Stimulated activated CD4-positive, alpha-beta T cell treated with anti-CD3 and anti-CD28 coated beads, Interleukin-4, amount 100 ng/mL, for 4 hours (primary cell): ENCODE data around the gene MYOCOS.
"Not testable (repeated sequence)": the region's sequence is repeated elsewhere in the genome, so short reads cannot be mapped to it uniquely, and the experiment has no call there.

Experiments
- DNase-seq, 2 experiments: peaks; one replicate each; pipeline ENCODE4 v3.0.0-alpha.2; 2020

Gene MYOCOS

DNA sequence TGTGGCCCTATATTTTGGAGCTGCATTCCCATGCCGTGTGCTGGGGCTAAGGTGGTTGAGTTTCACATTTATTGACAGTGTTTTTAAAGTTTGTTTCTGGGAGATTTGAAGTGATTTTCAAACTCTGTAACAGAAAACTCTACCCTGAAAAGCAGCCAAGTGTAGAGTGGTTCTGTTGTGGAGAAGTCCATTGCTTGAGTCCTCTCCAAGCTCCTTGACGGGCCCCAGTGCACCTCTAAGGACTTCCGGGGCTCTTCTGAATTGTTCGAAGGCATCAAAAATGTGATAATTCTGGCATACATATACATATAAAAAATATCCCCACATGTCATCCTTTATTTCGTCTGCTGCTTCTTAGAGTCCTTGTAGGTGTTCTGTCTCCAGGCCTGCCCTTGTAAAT lies 5.0 kb downstream of the MYOCOS start:
- DNase-seq: no peak

DNA sequence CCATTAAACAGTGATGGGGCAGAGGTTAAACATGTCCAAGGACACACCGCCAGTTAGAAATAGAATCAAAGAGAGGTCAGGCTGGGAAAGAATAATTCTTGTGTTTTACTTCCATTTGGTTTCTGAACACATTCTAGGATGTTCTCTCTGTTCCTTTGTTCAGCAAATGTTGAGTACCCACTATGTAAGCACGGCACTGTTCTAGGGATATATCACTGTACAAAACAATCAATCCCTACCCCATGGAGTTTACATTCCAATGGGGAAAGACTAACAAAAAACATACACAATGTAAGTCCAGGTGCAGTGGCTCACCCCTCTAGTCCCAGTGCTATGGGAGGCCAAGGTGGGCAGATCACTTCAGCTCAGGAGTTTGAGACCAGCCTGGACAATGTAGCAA lies 6.2 kb downstream of the MYOCOS start:
- no peak for DNase-seq

DNA sequence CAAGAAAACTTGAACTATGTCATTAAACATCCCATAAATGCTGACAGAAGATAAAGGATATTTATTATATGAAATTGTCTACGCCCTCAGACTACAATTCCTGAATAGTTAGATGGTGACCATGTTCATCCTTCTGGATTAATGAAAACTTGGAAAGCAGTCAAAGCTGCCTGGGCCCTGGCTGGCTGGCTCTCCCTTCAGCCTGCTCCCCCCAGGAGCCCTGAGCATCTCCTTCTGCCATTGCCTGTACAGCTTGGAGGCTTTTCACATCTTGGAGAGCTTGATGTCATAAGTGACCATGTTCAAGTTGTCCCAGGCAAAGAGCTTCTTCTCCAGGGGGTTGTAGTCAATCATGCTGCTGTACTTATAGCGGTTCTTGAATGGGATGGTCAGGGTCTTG lies 13.6 kb downstream of the MYOCOS start:
- DNase-seq: no peak

DNA sequence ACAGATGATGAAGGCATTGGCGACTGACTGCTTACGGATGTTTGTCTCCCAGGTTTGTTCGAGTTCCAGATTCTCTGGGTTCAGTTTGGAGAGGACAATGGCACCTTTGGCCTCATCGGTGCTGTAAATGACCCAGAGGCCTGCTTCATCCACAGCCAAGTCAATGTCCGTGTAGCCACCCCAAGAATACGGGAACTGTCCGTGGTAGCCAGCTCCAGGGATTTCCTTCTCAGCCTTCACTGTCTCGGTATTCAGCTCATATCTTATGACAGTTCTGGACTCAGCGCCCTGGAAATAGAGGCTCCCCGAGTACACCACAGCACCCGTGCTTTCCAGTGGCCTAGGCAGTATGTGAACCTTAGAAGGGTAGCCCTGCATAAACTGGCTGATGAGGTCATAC lies 14.1 kb downstream of the MYOCOS start:
- DNase-seq: no peak

DNA sequence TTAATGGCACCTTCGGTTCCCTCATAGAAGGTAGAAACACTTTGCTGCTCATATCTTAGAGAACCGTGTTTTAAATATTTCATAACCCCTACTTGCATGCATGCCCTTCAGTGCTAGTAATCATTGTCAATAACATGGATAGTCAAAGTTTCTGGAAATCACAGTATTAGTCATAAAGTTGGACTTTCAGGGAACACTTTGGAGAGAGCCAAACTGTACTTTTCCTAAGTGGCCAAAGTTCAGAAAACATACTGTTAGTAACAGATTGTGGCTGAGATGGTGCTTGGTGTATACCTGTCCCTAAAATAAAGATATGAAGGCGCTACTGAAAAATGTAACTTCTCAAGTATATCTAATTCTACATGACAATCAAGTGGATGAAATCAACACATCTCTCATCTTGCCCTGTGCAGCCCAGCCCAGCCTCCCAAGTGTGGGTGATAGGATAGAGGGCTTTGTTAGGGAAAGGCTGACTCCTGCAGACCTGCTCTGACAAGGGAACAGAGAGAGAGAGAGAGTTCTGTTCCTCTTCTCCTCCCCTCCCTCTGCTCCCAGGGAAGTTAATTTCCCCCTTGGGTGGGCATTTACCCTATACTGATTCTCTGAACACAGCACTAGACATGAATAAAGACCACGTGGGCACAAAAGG lies 16.0 kb downstream of the MYOCOS start:
- DNase-seq: no peak

DNA sequence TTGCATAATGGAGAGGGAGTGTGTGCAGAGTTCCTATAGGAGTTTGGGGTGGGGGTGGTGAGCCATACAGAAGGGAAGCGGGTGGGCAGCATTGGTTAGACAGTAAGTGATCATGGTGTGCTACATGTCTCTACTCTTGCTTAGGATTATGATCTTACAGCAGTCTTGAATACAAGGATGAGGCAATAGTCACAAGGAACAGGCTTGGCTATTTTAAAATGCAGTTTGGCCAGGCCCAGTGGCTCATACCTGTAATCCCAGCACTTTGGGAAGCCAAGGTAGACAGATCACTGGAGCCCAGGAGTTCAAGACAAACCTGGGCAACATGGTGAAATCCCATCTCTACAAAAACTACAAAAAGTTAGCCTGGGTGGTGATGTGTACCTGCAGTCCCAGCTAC lies 18.2 kb downstream of the MYOCOS start:
- no peak for DNase-seq

DNA sequence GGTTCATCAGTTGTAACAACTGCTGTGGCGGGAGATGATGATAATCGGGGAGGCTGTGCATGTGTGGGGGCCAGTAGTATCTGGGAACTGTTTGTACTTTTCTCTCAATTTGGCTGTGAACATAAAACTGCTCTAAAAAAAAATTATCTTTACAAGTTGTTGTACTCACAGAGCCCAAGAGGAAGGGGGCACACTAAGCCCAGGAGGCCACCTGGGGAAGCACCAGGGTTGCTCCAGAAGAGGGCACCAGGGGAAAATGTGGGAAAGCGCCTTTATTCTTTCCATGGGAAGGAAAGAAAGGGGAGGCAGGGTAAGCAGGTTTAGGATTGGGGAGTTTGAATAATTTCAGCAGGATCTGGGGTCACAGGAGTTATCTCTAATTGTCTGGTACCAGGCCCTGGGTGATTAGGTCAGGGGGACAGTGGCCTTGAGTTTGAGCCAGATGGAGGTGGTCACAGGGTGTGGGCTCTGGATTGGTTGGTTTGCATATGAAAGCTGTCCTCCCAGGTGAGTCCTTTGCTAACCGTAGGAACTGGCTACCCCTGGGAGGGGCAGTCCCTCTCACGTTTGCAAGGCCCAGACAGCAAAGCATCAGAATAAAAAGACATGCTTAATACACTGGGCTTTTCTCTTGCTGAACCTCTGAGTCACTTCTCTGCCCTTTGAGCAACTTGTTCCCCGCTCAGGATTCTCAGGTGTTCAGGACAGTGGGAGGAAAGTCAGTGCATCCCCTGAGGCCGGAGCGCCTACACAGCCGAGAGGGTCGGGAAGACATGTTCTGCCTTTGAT lies 19.2 kb downstream of the MYOCOS start:
- no peak for DNase-seq

DNA sequence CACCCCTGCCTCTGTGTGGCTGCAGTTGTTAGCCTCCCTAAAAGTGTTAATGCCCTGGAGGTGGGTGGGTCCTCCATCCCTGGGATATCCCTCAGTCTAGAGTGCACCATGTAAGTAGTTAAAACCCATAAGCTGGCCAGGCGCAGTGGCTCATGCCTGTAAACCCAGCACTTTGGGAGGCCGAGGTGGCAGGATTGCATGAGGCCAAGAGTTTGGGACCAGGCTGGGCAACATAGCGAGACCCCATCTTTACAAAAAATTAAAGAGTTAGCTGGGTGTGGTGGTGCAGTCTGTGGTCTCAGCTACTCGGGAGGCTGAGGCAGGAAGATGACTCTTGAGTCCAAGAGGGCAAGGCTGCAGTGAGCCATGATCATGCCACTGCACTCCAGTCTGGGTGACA lies 20.2 kb downstream of the MYOCOS start:
- DNase-seq: no peak

DNA sequence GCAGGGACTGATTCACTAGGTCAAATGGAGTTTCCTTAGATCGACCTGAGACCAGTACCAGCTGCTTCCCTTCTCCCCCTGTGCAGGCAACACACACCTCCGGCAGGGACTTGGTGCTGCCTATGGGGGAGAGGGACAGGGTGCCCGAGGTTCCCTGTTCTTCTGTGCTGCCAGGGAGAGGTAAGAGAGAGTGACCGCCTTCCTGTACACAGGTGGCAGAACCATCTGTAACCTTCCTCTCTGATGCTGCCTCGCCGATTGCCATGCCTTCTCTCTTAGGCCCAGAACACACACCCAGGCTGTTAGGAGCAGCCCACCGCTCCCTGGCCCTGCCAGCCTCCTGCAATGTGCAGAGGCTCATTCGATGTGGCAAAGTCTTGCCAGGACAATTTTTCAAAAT lies 21.1 kb downstream of the MYOCOS start:
- DNase-seq: no peak

DNA sequence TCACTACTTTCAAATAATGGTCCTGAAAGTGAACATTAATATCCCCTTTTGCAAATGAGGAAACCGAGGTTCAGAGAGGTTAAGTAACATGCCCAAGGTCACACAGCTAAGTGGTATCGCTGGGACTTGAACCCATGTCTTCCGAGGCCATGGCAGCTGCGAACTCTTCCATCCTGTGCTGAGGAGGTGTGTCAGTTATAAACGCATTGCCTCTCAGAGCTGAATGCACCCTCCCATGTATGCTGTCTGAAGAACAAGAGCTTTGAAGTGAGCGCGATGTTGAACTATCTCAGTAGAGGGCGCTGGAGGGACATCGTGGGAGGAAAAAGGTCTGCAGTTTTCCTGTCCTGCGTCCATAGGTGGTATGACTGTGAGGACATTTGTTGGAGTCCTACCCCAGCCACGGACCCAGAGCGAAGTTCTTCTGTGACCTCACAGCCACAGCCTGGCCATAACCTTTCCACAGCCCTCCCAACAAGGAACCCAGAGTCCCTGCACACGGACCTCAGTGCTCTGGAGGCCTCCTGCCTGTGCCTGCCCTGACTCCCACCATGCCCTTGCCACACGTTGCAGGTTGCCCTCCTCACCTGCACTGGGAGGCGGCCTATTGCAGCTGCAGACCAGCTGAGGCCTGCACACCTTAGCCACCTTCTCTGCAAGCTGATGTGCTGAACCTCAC lies 22.9 kb downstream of the MYOCOS start:
- DNase-seq: peak; percentile 38 to 49

DNA sequence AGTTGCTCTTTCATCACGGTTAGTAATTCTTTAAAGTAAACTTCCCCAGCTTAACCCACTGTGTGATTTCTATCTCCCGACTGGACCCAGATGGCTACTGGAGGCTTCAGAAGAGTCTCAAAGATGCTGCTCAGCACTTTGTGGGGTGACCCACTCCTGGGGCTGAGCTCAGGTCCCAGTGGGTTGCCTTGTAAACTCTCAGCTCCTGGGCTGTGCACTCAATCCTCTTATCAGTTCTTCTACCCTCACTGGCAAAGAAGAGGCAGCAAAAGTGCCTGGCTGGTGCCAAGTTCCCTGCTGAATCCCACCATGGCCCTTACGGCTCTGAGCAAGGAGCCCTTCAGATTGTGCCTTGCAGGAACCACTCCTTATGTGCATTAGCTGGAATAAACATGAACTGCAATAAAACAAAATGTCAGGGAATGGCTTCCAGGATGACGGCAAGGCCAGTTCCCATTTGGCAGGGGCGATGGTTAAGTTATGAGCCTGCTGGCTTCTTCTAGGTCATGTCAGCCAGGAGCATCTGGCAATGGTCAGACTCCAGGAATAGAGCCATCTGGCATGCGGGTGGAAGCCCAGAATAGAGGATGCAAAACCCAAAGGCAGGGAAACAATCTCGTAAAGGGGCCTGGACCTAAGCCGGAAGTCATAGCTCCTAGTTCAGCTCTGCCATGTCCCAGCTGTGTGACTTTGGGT lies 23.7 kb downstream of the MYOCOS start:
- no peak for DNase-seq

DNA sequence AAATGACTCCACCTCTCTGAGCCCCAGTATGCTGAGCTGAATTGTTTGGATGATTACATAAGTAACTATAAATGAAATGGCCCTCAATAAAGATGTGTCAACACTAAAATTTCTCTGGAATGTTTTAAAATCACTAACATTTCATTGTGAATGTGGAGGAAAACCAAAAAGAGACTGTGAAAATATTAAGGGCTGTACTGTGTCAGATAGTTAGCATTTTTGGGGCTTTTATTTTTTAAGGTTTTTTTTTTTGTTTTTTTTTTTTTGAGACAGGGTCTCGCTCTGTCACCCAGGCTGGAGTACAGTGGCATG lies 24.2 kb downstream of the MYOCOS start:
- DNase-seq: no peak

DNA sequence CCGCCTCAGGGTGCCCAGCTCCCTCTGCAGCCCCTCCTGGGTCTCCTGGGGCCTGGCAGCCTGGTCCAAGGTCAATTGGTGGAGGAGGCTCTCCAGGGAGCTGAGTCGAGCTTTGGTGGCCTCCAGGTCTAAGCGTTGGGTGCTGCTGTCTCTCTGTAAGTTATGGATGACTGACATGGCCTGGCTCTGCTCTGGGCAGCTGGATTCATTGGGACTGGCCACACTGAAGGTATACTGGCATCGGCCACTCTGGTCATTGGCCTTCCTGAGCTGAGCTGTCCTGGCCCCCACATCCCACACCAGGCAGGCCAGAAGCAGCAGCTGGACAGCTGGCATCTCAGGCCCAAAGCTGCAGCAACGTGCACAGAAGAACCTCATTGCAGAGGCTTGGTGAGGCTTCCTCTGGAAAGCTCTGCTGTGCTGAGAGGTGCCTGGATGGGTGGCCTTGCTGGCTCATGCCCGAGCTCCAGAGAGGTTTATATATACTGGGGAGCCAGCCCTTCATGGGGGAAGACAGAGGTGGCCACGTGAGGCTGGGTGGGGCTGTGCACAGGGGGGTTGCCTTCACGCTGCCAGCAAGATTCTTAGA lies 30.3 kb downstream of the MYOCOS start, which contains the start of gene MYOC:
TSS of gene MYOC (minus strand) at position 455 of the 589 bp plus-strand sequence. CDS start at position 378, 77 bp downstream.
- DNase-seq: no peak

DNA sequence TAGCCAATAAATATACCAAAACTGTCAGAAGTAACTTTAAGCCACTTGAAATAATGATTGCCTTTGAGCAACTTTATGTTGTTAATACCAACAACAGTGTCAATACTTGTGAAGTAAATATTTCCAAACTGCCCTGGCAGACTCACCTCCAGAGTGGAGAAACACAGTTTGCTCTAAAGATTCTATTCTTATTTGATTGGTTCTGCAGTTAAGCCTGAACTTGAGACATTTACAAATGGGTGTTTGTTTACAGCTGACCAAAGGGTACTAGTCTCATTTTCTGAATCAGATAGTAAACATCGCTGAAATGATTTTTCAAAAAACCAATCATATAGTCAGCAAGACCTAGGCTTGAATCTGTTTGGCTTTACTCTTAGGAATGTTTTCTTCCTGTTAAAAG lies 31.8 kb downstream of the MYOCOS start:
- DNase-seq: no peak

DNA sequence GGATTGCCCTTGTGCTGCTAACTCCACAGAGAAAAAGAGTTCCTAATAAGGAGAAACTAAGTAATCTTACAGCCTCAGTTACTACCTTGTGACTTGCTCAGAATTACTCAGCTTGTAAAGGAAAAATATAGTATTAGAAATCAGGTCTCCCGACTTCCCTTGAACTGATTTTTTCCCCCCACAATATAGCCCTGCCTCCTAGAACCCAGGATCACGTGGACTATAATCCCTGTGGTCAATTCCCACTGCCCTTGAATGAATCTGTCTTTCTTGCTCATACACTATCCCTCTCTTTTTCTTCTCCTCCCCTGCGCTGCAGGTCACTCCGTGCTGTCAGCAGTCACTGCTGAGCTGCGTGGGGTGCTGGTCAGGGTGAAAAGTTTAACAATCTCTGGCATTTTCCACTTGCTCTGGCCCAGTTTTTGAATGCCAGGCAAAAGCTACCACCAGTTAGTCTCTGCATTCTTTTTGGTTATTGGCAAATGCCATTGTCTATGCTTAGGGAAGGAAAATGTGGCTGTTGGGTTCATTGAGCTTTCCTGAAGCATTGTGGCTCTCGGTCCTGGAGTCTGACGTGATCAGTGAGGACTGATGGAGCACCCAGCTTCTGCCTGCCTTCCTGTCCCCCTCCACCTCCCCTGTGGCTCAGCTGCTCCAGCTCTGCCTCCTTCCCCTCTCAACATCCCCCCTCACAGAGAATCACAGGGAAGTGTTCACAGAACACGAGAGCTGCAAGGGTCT lies 32.3 kb downstream of the MYOCOS start:
- no peak for DNase-seq

DNA sequence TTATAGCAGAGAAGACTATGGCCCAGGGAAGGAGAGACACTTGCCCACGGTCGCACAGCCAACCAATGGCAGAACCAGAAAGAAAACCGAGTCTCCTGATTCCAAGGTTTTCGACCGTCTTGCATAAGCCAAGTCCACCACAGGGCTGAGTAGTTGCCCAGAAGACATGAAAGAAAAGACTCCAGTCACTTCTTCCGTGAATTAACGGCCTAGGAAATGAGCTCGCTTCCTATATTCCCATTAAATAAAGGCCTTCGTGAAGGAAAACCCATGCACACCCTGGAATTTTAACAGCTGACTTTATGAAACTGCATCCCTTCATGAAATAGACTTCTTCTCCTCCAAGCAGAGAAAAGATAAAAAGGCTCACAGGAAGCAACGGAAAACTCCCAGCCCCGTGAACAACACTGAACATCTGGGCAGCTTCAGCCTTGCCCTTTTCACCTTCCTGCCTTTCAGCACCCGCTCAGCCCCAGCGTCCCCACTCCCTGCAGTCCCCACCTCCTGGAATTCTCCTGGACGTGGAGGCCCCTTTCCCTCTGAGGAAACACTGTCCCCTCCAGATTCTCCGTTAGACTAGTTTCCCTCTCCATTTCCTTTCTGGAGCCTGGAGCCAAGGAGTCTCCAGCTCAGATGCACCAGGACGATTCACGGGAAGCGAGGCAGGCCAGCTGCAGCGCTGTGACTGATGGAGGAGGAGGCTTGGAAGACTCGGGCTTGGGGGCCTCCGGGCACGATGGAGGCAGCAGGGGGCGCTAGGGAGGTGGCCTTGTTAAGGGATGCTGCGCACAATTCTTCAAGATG lies 33.1 kb downstream of the MYOCOS start:
- peak; percentile 46 to 66 for DNase-seq

DNA sequence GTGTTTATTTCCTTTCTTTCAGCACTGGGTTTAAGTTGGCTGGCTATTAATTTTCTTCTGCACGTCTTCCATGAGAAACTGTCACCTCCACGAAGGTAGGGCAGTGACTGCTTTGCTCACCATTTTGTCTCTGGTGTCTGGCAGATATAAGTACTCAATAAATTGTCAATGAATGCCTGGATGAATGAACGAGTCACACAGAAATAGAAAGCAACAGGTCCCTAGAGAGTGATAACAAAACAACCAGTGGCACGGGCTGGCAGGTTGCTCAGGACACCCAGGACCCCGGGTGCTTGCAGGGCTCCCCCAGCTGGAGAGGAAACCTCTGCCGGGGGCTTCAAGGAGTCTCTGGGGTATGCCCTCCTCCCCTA lies 33.7 kb downstream of the MYOCOS start:
- no peak for DNase-seq

DNA sequence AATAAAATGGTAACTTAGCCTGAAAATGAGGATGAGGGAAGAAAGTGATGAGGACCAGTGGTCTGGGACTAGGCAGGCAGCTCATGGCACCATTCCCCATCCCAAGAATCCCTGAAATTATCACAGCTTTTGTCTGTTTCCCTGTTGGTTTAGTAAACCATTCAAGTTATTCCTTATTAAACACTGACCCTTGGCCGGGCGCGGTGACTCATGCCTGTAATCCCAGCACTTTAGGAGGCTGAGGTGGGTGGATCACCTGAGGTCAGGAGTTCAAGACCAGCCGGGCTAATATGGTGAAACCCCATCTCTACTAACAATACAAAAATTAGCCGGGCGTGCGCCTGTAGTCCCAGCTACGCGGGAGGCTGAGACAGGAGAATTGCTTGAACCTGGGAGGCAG lies 34.2 kb downstream of the MYOCOS start:
- DNase-seq: not testable (repeated sequence)

DNA sequence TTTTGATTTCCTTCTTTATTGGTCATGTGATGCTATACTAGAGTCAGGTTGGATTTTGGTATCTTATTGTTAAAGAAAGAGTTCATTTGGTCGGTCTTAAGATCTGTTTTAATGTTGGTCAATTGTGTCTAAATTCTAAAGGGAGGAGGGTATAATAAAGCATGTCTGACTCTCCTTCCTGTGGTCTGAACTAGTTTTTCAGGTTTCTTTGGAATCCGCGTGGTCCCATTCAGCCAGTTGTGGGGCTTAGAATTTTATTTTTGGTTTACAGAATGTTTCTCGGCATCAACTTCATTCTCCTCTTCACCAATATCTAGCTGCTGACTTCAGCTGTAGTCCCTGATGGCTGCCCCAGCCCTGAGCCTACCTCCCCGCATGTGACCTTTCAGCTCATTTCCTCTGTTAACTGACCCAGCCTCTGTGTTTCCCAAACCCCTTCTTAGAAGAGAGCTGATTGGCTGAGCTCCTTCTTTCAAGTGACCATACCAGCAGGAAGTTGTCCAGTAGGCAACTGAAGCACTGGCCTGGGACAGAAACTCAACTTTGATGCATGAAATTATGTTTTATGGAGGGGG lies 39.1 kb downstream of the MYOCOS start:
- DNase-seq: no peak

DNA sequence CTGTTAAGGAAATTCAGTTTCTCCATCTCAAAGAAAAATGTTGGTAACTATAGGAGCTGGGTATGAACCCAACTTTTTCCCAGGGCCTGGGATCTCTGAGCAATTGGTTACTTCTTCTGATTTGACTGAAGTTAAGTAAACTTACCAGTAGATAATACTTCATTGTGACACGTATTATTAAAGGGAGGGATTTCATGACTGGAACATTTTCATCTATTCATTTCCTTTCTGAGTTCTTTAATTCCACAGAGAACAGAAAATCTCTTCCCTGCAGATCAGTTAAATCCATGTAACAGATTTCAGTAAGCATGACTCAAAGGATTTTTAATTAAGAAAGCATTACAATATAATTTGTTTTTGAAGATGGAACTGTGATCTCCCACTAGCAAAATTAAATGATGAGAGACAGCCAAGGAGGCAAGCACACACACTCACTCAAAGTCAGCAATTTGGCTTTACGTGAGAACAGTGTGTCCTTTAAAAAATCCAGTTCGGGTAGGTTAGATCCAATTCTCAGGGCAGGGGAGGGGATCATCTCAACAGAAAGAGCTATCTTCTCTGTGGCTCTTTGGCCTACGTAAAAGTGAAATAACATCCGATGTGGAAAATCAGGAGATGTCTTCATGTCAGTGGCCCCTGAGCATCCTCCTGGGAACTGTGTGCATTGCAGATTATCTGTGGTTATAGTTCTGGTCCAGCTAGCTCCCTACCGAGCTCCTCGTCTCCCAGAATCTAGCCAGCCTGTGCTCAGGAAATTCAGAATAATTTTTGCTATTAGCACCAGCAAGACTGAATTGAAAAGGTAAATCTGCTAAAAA lies 41.2 kb downstream of the MYOCOS start:
- DNase-seq: no peak
